CD14-positive monocyte (primary cell): ENCODE measurements around the gene ABHD16A. TPM values are rescaled to one million over a fixed set of nuclear protein-coding genes. Genes with fewer than 3 reads are reported as not detected.

Source experiments
- DNase-seq, 3 donors: peaks; one replicate each; pipeline ENCODE4 v3.0.0-alpha.2; 2011 to 2022
- H2AFZ ChIP-seq: 2 replicates; pipeline ENCODE4 v1.6.0; 2012; ENCODE audit warnings: mild to moderate bottlenecking, low read depth, low read length, inconsistent platforms; ENCODE audit not compliant: insufficient read depth, poor library complexity, severe bottlenecking
- H3K27ac ChIP-seq, 2 donors: 1 replicate in 1 of 2; 2 replicates in 1 of 2; pipeline ENCODE4 v1.5.1; 2012 to 2013; ENCODE audit warnings: low read length in 2 of 2, control low read depth in 1 of 2, inconsistent platforms in 1 of 2, low read depth in 1 of 2, mild to moderate bottlenecking in 1 of 2
- H3K27me3 ChIP-seq, 2 donors: one replicate each; pipeline versions ENCODE4 v1.6.0 to v1.6.1; 2011 to 2013; ENCODE audit warnings: low read length in 2 of 2; ENCODE audit not compliant: control insufficient read depth in 2 of 2, insufficient read depth in 2 of 2
- H3K36me3 ChIP-seq, 2 donors: replicated peaks in 1 of 2; 1 replicate in 1 of 2; 2 replicates in 1 of 2; pipeline versions ENCODE4 v1.5.1 to v1.6.1; 2012 to 2013; ENCODE audit warnings: low read length in 2 of 2, control low read depth in 1 of 2, inconsistent platforms in 1 of 2, mild to moderate bottlenecking in 1 of 2; ENCODE audit not compliant: insufficient read depth in 2 of 2, control insufficient read depth in 1 of 2
- H3K4me1 ChIP-seq, 2 donors: 1 replicate in 1 of 2; 2 replicates in 1 of 2; pipeline versions ENCODE4 v1.5.1 to v1.6.1; 2012 to 2013; ENCODE audit warnings: low read length in 2 of 2, control low read depth in 1 of 2, inconsistent platforms in 1 of 2, mild to moderate bottlenecking in 1 of 2, moderate library complexity in 1 of 2; ENCODE audit not compliant: insufficient read depth in 2 of 2, control insufficient read depth in 1 of 2
- H3K4me2 ChIP-seq: replicated peaks from 2 replicates; pipeline ENCODE3; 2012; ENCODE audit warnings: low read length, moderate library complexity, mild to moderate bottlenecking; ENCODE audit not compliant: poor library complexity, severe bottlenecking; ENCODE audit errors: extremely low read depth
- H3K4me3 ChIP-seq, 3 experiments: fragments of 200-600 bp in 1 of 3; sonication (generic) in 1 of 3; replicated peaks in 1 of 3; 1 replicate in 2 of 3; 2 replicates in 1 of 3; pipeline ENCODE4 v1.5.1; 2011 to 2013; ENCODE audit warnings: low read length in 3 of 3, mild to moderate bottlenecking in 3 of 3, control low read depth in 2 of 3, low read depth in 2 of 3, inconsistent platforms in 1 of 3, moderate library complexity in 1 of 3
- H3K79me2 ChIP-seq: 2 replicates; pipeline ENCODE4 v1.6.0; 2012; ENCODE audit warnings: mild to moderate bottlenecking, control low read depth, inconsistent platforms, low read length, moderate library complexity; ENCODE audit not compliant: insufficient read depth
- H3K9ac ChIP-seq: 2 replicates; pipeline ENCODE4 v1.6.0; 2017; ENCODE audit warnings: low read length, mild to moderate bottlenecking; ENCODE audit not compliant: insufficient read depth, poor library complexity, severe bottlenecking
- H3K9me3 ChIP-seq, 2 donors: replicated peaks in 1 of 2; 1 replicate in 1 of 2; 2 replicates in 1 of 2; pipeline versions ENCODE4 v1.5.1 to v1.6.1; 2012 to 2013; ENCODE audit warnings: low read length in 2 of 2, control low read depth in 1 of 2; ENCODE audit not compliant: control insufficient read depth in 1 of 2, insufficient read depth in 1 of 2
- H4K20me1 ChIP-seq: 2 replicates; pipeline ENCODE4 v1.6.0; 2012; ENCODE audit warnings: mild to moderate bottlenecking, low read length, control low read depth, moderate library complexity; ENCODE audit not compliant: insufficient read depth
- H3K27ac Mint-ChIP-seq, 7 donors: one replicate each; pipeline ENCODE4 v1.8.0; 2020; ENCODE audit warnings: mild to moderate bottlenecking in 7 of 7, mixed read lengths in 7 of 7, moderate library complexity in 6 of 7, inconsistent platforms in 2 of 7
- H3K27me3 Mint-ChIP-seq, 3 donors: one replicate each; pipeline ENCODE4 v1.8.0; 2021 to 2022; ENCODE audit warnings: low read depth in 3 of 3, mild to moderate bottlenecking in 3 of 3, mixed read lengths in 3 of 3, moderate library complexity in 3 of 3, inconsistent platforms in 1 of 3
- H3K36me3 Mint-ChIP-seq, 2 donors: one replicate each; pipeline ENCODE4 v1.8.0; 2020; ENCODE audit warnings: mixed read lengths in 2 of 2, inconsistent platforms in 1 of 2, mild to moderate bottlenecking in 1 of 2
- H3K4me1 Mint-ChIP-seq: one replicate; pipeline ENCODE4 v1.8.0; 2020; ENCODE audit warnings: mild to moderate bottlenecking, mixed read lengths
- H3K4me3 Mint-ChIP-seq, 2 donors: one replicate each; pipeline ENCODE4 v1.8.0; 2020; ENCODE audit warnings: mild to moderate bottlenecking in 2 of 2, mixed read lengths in 2 of 2, moderate library complexity in 1 of 2
- H3K9me3 Mint-ChIP-seq, 7 donors: one replicate each; pipeline ENCODE4 v1.8.0; 2020 to 2022; ENCODE audit warnings: mixed read lengths in 7 of 7, mild to moderate bottlenecking in 6 of 7, moderate library complexity in 6 of 7, inconsistent platforms in 2 of 7
- WGBS: methylation state at CpG from one replicate; pipeline ENCODE4 v1.1.5; 2013; ENCODE audit warnings: missing lambda C conversion rate; ENCODE audit not compliant: insufficient coverage; 5-methylcytosine and 5-hydroxymethylcytosine counted together
- intact Hi-C, 2 donors: fragments of 100-400 bp; cut with micrococcal nuclease; formaldehyde crosslinking; loops; one replicate each; pipeline versions ENCODE4 v1.15.0 to v1.15.1; 2023
- polyA plus RNA-seq, 3 donors: library from polyadenylated mRNA; depleted of rRNA in 1 of 3; unstranded in 2 of 3; stranded (reverse) in 1 of 3; fragments of 300-500 nt in 2 of 3; fragments of >200 nt in 1 of 3; fragmentation: Illumina TruSeq in 2 of 3; gene quantifications; 1 replicate in 2 of 3; 2 replicates in 1 of 3; pipeline ENCODE4 v1.2.3, GENCODE V29; 2012 to 2021
- TF ChIP-seq, protein P1 (sequence below): fragments of 200-600 bp; IDR thresholded peaks from one replicate; pipeline ENCODE4 v1.8.0; 2022; ENCODE audit warnings: antibody characterized with exemption, mild to moderate bottlenecking

Gene ABHD16A
- polyA plus RNA-seq, 3 donors: 53.0 to 122 (median 56.0) TPM

DNA sequence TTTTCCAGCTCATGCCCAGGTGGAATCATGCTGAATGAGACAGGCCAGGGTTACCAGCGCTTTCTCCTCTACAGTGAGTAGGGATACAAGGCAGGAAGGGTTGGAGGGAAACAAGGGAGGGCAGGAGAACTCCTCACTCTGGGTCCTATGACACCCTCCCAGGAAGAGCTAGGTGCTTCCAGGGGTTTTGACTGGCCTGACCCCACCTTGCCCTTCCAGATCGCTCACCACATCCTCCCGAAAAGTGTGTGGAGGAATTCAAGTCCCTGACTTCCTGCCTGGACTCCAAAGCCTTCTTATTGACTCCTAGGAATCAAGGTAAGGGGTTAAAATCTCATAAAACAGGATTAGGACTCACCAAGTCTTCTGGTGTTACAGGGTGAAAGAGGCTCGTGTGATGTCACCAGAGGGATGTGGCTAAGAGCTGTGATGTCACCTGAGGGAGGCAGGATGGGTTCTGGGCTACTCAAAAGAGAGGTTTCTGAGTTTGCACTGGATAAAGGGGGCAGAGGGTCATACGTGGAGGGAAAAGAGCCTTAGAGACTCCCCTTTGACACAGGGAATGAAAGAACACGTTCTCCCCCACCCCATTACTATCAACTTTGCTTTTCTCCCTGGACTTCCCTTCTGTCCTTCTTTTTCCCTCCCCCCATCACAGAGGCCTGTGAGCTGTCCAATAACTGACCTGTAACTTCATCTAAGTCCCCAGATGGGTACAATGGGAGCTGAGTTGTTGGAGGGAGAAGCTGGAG, 45.5 kb downstream of the ABHD16A start:
- Histone ChIP-seq H4K20me1 (peaks cover 26% of the 10 kb centered on the region), H3K27ac (peak overlapping the region in 1 of 2 donors; percentile 53), H3K27me3 (no peaks in the 10 kb centered on the region), H3K9me3 (no peaks in the 10 kb centered on the region), H3K36me3 (peaks cover 14 to 45% of the 10 kb centered on the region in 2 donors), H2AFZ (no peak overlapping the region), H3K4me1 (peaks cover 46 to 67% of the 10 kb centered on the region in 2 donors), H3K4me2 (no peak overlapping the region), H3K79me2 (peaks cover 82% of the 10 kb centered on the region), H3K9ac (no peak overlapping the region), H3K4me3 (no peak overlapping the region)
- intact Hi-C loops: no loop called here
- WGBS: 89% methylated on average over 1 of the region's 6 CpGs
- Mint-ChIP-seq H3K4me3 (no peak overlapping the region), H3K4me1 (peaks cover 65% of the 10 kb centered on the region), H3K27ac (peak overlapping the region in 5 of 7 donors; percentile 33 to 84 (median 38)), H3K27me3 (peaks cover 0 to 6% (median 2%) of the 10 kb centered on the region in 3 donors), H3K36me3 (peaks cover 32 to 56% of the 10 kb centered on the region in 2 donors), H3K9me3 (peaks cover 0 to 2% (median 0%) of the 10 kb centered on the region in 7 donors)
- TF ChIP-seq, protein P1, sequence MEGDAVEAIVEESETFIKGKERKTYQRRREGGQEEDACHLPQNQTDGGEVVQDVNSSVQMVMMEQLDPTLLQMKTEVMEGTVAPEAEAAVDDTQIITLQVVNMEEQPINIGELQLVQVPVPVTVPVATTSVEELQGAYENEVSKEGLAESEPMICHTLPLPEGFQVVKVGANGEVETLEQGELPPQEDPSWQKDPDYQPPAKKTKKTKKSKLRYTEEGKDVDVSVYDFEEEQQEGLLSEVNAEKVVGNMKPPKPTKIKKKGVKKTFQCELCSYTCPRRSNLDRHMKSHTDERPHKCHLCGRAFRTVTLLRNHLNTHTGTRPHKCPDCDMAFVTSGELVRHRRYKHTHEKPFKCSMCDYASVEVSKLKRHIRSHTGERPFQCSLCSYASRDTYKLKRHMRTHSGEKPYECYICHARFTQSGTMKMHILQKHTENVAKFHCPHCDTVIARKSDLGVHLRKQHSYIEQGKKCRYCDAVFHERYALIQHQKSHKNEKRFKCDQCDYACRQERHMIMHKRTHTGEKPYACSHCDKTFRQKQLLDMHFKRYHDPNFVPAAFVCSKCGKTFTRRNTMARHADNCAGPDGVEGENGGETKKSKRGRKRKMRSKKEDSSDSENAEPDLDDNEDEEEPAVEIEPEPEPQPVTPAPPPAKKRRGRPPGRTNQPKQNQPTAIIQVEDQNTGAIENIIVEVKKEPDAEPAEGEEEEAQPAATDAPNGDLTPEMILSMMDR: no peak
- DNase-seq: no peak

DNA sequence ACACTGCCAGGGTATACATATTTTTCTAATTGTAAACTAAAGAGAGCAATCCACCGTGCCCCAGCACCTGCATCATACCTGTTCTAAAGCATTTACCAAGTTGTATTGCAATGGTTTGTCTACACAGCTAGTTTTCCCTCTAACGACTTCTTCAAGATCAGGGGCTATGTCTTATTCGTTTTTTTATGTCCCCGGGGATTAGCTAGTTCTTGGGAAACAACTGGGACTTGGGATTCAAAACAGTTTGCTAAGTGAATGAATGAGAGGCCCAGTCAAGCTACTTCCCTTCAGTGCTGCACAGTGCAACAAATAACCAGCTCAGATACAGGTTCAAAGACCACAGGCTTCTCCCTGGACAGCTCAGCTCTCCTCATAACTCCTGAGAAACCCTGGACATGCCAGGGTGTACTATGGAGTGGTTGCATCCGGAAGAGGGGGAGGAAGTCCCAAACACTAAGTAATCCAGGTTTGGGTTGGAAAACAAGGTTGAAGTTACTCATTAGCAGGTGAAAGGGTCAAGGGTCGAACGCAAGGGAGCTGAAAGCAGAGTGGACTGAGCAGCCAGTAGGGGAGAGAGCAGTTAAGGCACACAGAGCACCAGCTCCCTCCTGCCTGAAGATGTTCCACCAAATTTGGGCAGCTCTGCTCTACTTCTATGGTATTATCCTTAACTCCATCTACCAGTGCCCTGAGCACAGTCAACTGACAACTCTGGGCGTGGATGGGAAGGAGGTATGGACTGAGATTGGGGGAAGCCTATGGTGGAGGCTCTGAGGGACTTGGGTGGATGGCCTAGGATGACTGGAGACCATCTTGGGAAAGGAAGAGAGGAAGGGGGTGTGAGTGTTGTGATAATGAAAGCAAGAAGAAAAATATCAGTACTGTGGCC, 47.5 kb downstream of the ABHD16A start, which contains the start of gene APOM:
Gene APOM (plus strand): TSS at position 546 of the 889 bp plus-strand sequence. CDS start 73 bp downstream, at position 619.
- intact Hi-C loops: no loop called here
- H3K36me3 Mint-ChIP-seq: peaks cover 30 to 46% of the 10 kb centered on the region in 2 donors
- WGBS: 100% methylated on average over 3 of the region's 8 CpGs
- Histone ChIP-seq H3K4me1 (peaks cover 41 to 59% of the 10 kb centered on the region in 2 donors), H3K4me3 (no peak within 1 kb of the TSS), H3K27ac (no peak within 1 kb of the TSS), H4K20me1 (peaks cover 35% of the 10 kb centered on the region), H3K36me3 (peaks cover 10 to 42% of the 10 kb centered on the region in 2 donors), H3K27me3 (no peaks in the 10 kb centered on the region), H2AFZ (no peak within 1 kb of the TSS), H3K4me2 (no peak within 1 kb of the TSS), H3K9ac (no peak within 1 kb of the TSS), H3K79me2 (peaks cover 88% of the 10 kb centered on the region), H3K9me3 (no peaks in the 10 kb centered on the region)
- no peak for DNase-seq
- no peak within 1 kb of the TSS for H3K4me3 Mint-ChIP-seq
- peak within 1 kb of the TSS in 5 of 7 donors; percentile 15 to 83 (median 46) for H3K27ac Mint-ChIP-seq
- peaks cover 0 to 2% (median 0%) of the 10 kb centered on the region in 7 donors for H3K9me3 Mint-ChIP-seq
- peaks cover 59% of the 10 kb centered on the region for H3K4me1 Mint-ChIP-seq
- TF ChIP-seq, protein P1: no peak
- peaks cover 0 to 10% (median 5%) of the 10 kb centered on the region in 3 donors for H3K27me3 Mint-ChIP-seq
